GM18951 (cell line): ENCODE results near the gene TSHZ1.

Source experiments
- POLR2A ChIP-seq: IDR thresholded peaks from 4 replicates; pipeline ENCODE4 v1.6.1; 2011; ENCODE audit warnings: mild to moderate bottlenecking; ENCODE audit not compliant: insufficient read length, insufficient read depth; ENCODE audit errors: extremely low read depth
- in situ Hi-C: fragments of 300-500 bp; cut with MboI; formaldehyde crosslinking; loops from one replicate; pipeline ENCODE4 v1.12.0; 2022; ENCODE audit warnings: low sequenced_read_pairs, mixed read lengths, inconsistent platforms; ENCODE audit not compliant: unreplicated experiment

Gene TSHZ1

GRCh38 chr18:75206452-75207309, 3.9 kb upstream of the TSHZ1 start:
- in situ Hi-C loops, result no loop called here
- TF ChIP-seq POLR2A, result no peak

GRCh38 chr18:75207310-75208154, 3.1 kb upstream of the TSHZ1 start:
- no peak for TF ChIP-seq POLR2A
- in situ Hi-C loops, result no loop called here

- peak; percentile 20 for TF ChIP-seq POLR2A
- in situ Hi-C loops, result no loop called here
These were observed 2.3 kb upstream of the TSHZ1 start for GRCh38 chr18:75208155-75208835.

- peak; percentile 43 for TF ChIP-seq POLR2A
- in situ Hi-C loops, result no loop called here
These were observed 1.8 kb upstream of the TSHZ1 start for GRCh38 chr18:75208836-75209128.

GRCh38 chr18:75209129-75209950, 1.3 kb upstream of the TSHZ1 start, which contains the start of gene PTGR3:
TSS of gene PTGR3 (minus strand) at chr18:75209139. CDS start at chr18:75209058, 81 bp downstream.
- peak; percentile 62 for TF ChIP-seq POLR2A
- in situ Hi-C loops, result no loop called here

- no peak for TF ChIP-seq POLR2A
- in situ Hi-C loops, result no loop called here
These were observed 692 bp upstream of the TSHZ1 start for GRCh38 chr18:75209951-75210258.

GRCh38 chr18:75211002-75211621, 515 bp downstream of the TSHZ1 start:
- peak; percentile 37 for TF ChIP-seq POLR2A
- in situ Hi-C loops, result no loop called here

- peak; percentile 26 for TF ChIP-seq POLR2A
- in situ Hi-C loops, result no loop called here
These were observed 992 bp downstream of the TSHZ1 start for GRCh38 chr18:75211626-75211952.

GRCh38 chr18:75211953-75212750, 1.6 kb downstream of the TSHZ1 start:
- in situ Hi-C loops, result no loop called here
- TF ChIP-seq POLR2A, result no peak

- in situ Hi-C loops, result no loop called here
- no peak for TF ChIP-seq POLR2A
These were observed 2.1 kb downstream of the TSHZ1 start for GRCh38 chr18:75212751-75213090.

GRCh38 chr18:75213611-75214331, 3.2 kb downstream of the TSHZ1 start:
- in situ Hi-C loops, result no loop called here
- TF ChIP-seq POLR2A, result no peak

- TF ChIP-seq POLR2A, result no peak
- in situ Hi-C loops, result no loop called here
These were observed 3.7 kb downstream of the TSHZ1 start for GRCh38 chr18:75214332-75214690.
